OCI-M2 (cell line): ENCODE data around the gene POU2F1.
A peak's percentile ranks its signal among the peaks of the same experiment; 100 is the strongest.

ENCODE experiments used
- DNase-seq: peaks from one replicate; lab custom pipeline; 2025; ENCODE audit not compliant: unreplicated experiment; lab: John Stamatoyannopoulos, UW

The POU2F1 gene

GRCh38 chr1:167220537-167221125, at the start of gene POU2F1:
TSS of gene POU2F1 (plus strand) at chr1:167220886. CDS start at chr1:167220898, 12 bp downstream.
- DNase-seq, result peak; percentile 72

GRCh38 chr1:167171286-167171929, 49.3 kb upstream of the POU2F1 start:
- no peak for DNase-seq

DNA sequence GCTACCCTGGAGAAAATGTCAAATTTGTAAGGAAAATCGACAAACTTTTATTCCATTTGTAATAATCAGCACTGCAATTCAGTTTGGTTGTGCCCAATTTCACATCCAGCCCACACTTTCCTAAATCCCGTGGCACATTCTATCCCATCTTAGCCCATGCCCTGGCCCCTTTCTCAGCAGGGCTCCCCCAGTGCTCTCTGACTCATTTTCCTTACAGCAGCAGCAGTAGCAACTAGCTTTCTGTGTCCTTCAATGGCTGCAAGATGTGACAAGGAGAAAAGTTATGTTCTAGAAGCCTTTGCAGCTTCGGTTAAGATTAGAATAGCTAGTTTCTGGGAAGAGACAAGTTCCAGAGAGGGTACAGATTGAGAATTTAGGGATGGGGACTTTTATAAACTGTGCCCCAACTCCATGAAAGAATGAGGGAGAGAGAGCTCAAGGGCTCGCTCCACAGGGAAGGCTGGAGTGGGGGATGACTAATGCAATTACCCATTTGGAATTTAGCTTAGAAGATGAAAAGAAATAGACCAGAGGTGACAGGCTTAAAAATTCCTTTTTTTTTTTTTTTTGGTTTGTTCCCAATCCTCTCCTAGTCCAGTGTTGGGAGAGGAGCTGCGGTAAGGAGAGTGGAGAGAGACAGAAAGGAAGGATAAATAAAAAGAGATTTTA, 47.0 kb upstream of the POU2F1 start:
- DNase-seq, result no peak

- DNase-seq, result no peak
These were observed 44.8 kb upstream of the POU2F1 start for GRCh38 chr1:167175901-167176300.

DNA sequence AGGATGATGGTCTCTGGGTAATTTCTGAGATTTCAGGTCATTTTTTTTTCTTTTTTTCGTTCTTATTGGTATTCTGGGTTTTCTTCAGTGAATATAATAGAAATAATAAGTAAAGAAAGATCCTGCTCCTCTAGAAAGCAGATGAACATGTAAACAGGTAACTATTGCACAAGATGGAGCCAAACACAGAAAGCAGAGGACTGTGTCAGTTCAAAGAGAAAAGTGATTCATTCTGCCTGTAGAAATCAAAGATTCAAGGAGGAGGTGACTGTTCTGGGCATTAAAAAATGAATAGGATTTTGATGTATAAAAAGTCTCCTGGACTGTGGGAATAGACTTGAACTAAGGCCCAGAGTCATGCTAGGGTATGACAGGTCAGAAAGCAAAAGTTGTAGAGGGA, 41.9 kb upstream of the POU2F1 start:
- DNase-seq, result no peak

GRCh38 chr1:167182571-167183320, 37.9 kb upstream of the POU2F1 start:
- no peak for DNase-seq

- no peak for DNase-seq
These were observed 36.6 kb upstream of the POU2F1 start for GRCh38 chr1:167184081-167184480.

DNA sequence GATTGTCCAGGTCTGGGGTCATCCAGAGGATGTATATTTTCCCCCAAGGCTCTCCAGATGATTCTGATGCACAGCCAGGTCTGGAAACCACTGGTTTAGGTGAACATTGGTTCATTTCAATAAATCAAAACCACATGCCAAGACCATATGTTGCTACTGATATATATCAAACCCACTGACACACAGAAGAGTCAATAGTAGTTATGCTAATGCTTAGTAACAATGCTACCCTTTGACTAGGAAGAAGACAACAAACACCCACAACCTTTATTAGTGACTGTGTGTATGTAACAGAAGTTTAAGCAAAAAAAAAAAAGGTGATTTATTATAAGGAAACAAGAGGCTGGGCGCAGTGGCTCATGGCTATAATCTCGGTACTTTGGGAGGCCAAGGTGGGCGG, 35.6 kb upstream of the POU2F1 start:
- no peak for DNase-seq

DNA sequence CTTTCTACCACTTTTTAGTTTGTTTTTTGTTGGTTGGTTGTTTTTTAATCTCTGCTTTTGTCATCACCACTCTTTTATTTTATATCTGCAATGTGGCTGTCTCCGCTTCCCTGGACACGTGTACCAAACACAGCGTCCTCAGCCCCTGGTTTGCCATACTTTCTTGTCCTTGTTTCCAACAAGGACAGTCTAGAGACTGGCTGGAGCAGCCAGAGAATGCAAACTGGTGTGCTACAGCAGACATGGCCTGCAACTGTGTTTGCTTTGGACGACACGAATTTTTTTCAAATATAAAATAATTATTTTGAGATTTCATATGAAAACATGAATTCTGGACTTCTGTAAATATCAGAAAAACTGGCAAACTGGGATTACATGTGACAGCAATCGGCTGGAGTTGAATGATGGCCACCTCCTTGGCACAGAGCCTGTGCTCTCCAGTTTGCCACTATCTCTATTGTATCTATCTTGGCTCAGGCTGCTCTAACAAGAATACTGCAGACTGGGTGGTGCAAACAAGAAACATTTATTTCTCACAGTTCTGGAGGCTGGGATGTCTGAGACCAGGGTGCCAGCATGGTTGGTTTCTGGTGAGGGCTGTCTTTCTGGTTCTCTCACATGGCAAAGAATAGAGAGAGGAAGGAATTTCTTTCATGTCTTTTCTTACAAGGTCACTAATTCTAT, 34.6 kb upstream of the POU2F1 start:
- DNase-seq, result no peak

DNA sequence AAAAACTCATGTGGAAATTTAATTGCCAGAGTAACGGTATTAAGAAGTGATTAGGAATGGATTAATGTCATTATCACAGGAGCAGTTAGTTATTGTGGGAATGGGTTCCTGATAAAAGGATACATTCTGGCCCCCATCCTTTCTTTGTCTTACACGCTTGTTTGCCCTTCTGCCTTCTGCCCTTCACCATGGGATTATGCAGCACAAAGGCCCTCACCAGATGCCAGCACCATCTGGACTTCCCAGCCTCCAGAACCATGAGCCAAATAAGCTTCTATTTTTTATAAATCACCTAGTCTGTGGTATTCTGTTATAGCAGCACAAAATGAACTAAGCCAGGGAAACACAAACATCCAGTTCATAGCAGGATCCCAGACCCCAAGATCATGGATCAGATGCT, 33.9 kb upstream of the POU2F1 start:
- no peak for DNase-seq

DNA sequence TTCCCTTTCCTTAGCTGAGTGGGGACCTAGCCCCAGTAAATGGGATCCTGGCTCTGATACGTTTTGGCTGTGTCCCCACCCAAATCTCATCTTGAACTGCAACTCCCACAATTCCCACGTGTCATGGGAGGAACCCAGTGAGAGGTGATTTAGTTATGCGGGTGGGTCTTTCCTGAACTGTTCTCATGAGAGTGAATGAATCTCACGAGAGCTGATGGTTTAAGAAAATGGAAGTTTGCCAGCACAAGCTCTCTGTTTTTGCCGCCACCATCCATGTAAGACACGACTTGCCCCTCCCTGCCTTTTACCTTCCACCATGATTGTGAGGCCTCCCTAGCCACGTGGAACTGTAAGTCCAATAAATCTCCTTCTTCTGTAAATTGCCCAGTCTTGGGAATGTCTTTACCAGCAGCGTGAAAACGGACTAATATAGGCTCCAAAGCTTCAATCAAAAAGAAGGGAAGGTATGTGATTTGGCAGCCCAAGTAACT, 29.9 kb upstream of the POU2F1 start:
- DNase-seq, result no peak

- no peak for DNase-seq
These were observed 28.7 kb upstream of the POU2F1 start for GRCh38 chr1:167191958-167192357.

DNA sequence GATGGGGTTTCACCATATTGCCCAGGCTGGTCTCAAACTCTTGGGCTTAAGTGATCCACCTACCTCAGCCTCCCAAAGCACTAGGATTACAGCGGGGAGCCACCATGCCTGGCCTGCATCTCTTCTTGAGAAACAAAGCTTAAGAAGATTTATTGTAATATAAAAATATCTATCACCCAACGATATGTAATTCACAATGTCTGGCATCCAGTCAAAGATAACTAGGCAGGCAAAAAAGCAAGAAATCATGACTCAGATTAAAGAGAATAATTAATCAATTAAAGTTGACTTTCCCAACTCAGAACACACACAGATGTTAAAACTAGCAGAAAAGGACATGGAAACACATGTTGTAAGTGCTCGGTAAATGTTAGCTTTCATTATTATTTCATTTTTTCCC, 26.5 kb upstream of the POU2F1 start:
- DNase-seq, result no peak

GRCh38 chr1:167196166-167196565, 24.5 kb upstream of the POU2F1 start:
- DNase-seq, result no peak

DNA sequence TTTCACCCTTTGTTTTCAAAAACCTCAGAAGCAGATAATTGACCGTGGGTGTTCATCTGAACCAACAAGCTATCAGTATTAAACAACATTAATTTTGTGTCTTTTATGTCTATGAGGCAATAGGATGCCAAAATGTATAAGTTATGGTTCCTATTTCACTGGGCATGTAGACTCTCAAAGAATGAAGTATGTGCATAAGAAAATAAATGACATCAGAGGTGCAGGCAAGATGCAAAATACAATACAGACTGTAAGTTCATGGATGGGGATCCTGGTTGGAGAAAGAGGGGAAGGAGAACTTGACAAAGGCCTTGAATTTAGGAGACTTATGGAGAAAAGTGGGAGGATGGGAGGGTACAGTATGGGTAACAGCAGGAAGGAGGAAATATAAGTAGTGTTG, 23.4 kb upstream of the POU2F1 start:
- no peak for DNase-seq

- DNase-seq, result no peak
These were observed 23.0 kb upstream of the POU2F1 start for GRCh38 chr1:167197692-167198091.

DNA sequence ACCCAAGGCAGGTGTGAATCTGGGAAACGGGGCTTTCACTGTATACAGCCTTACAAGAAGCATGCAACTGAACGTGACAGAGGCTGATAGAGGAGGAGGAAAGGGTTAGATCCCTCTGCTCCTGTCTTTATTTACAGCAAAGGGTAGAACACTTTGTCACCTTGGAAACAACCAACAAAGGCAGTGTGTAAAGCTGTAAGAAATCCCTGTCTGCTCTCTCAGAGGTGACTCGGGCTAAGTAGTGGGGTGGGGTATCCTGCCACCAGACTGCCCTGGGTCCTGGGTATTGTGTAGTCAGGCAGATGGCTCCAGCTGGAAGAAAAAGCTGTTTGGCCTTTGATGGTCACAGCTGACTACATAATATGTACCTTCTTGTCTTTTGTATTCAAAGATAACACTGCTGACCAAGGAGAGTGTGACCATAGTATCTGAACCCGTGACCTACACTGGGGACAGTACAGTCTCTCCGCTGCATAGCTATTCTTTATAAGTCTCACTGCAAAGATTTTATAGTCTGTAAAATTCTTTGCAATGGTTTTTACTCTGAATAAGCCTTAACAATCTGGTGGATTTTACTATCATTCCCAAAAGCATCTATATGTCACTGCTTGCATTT, 22.1 kb upstream of the POU2F1 start:
- no peak for DNase-seq

DNA sequence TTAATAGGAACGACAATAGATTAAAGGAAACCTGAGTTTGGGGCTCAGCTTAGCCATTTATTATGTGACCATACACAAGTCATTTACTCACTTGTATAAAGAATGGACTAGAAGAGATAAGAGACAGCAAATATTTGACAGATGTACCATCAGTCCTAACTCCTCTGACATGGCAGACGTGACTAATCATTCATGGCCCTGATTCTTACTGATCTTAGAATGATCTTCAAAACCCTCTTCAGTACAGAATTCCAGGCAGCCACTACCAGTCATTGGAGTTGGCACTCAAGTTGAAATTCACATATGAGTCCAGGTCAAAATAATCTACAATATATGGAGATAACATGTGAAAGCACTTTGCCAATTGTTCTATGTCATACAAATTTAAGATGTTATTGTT, 21.0 kb upstream of the POU2F1 start:
- DNase-seq, result no peak

- no peak for DNase-seq
These were observed 20.4 kb upstream of the POU2F1 start for GRCh38 chr1:167200272-167200671.

DNA sequence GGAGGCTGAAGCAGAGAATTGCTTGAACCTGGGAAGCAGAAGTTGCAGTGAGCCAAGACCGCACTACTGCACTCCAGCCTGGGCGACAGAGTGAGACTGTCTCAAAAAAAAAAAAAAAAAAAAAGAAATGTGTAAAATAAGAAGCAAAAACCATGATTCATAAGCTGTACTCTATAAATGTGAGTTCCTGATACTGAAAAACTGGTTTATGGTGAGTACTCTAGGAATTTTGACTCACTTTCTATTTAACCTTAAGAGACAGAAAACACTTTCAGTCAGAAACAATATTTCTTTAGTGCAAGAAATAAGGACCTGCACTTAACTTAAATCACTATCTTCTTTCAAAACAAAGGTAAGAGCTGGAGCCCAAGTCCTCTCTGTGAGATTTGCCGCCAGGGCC, 19.9 kb upstream of the POU2F1 start:
- DNase-seq, result no peak

DNA sequence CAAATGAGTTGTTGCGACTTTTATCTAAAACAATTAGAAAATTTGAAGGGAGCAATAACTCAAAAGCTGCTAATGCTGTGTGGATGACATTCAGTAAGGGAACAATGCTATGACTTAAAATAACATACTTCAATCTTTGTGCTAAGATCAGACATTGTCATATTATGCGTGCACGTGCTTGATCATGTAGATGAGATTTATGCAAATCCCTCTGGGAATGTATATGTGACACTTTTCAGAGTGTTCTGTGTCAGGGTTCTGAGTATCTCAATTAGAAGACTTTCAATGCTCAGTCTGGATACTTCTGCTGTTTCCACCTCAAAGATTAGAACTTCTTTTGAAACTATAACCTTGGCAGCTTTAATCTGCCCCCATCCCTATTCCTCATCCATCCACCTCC, 18.6 kb upstream of the POU2F1 start:
- DNase-seq, result no peak
